ENCODE measurements around the gene LRRC53. TPM values are rescaled to one million over a fixed set of nuclear protein-coding genes. Genes with fewer than 3 reads are reported as not detected.

LRRC53 gene
- polyA plus RNA-seq, 1 donor (not counting 4 experiments of a cell fraction or from before 2014, with no cell fraction given) = not detected

GRCh38 chr1:74463333-74463988 is 49.0 kb downstream of the LRRC53 start:
- H3K36me3 ChIP-seq (ENCODE audit: control insufficient read depth in 2 of 2, extremely low read depth in 1 of 2, insufficient read depth in 2 of 2, low read length in 2 of 2) = no peaks in the 10 kb centered on the region
- no peak overlapping the region for H2AFZ ChIP-seq (ENCODE audit: control insufficient read depth, low read length)
- no peak overlapping the region for H3K4me2 ChIP-seq (ENCODE audit: control insufficient read depth, extremely low read depth, insufficient read depth, low read depth, low read length)
- dilution Hi-C loops (cut with MboI; ENCODE audit: extremely low pct_ligation_motif_present, low sequenced_read_pairs) = no loop called here
- no peaks in the 10 kb centered on the region for H3K27me3 ChIP-seq (ENCODE audit: control insufficient read depth, extremely low read depth, insufficient read depth, low read length)
- H3K9ac ChIP-seq (ENCODE audit: control insufficient read depth, extremely low read depth, insufficient read depth, low read length) = no peak overlapping the region
- no peaks in the 10 kb centered on the region for H4K20me1 ChIP-seq (ENCODE audit: control insufficient read depth, extremely low read depth, insufficient read depth, low read length)
- H3K9me3 ChIP-seq (ENCODE audit: control insufficient read depth, low read depth, low read length) = no peaks in the 10 kb centered on the region
- DNase-seq (ENCODE audit: low read depth, low spot score) = no peak
- no peaks in the 10 kb centered on the region for H3K9me1 ChIP-seq (ENCODE audit: control insufficient read depth, extremely low read depth, insufficient read depth, low read length)
- FAIRE-seq = no peak
- H3K4me1 ChIP-seq (ENCODE audit: control insufficient read depth, extremely low read depth, insufficient read depth, low read length) = no peaks in the 10 kb centered on the region
- H3K79me2 ChIP-seq (ENCODE audit: control insufficient read depth, insufficient read depth, low read length) = no peaks in the 10 kb centered on the region
- no peak overlapping the region for H3K4me3 ChIP-seq (ENCODE audit: control insufficient read depth in 2 of 3, extremely low read depth in 1 of 3, insufficient read depth in 2 of 3, low read depth in 1 of 3, low read length in 3 of 3)
- H3K27ac ChIP-seq (ENCODE audit: control insufficient read depth, insufficient read depth, low read length) = no peak overlapping the region
- TF ChIP-seq, protein P1, sequence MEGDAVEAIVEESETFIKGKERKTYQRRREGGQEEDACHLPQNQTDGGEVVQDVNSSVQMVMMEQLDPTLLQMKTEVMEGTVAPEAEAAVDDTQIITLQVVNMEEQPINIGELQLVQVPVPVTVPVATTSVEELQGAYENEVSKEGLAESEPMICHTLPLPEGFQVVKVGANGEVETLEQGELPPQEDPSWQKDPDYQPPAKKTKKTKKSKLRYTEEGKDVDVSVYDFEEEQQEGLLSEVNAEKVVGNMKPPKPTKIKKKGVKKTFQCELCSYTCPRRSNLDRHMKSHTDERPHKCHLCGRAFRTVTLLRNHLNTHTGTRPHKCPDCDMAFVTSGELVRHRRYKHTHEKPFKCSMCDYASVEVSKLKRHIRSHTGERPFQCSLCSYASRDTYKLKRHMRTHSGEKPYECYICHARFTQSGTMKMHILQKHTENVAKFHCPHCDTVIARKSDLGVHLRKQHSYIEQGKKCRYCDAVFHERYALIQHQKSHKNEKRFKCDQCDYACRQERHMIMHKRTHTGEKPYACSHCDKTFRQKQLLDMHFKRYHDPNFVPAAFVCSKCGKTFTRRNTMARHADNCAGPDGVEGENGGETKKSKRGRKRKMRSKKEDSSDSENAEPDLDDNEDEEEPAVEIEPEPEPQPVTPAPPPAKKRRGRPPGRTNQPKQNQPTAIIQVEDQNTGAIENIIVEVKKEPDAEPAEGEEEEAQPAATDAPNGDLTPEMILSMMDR (optimal IDR thresholded peaks at IDR 0.05 in 1 of 3, IDR thresholded peaks at IDR 0.05 in 1 of 3, conservative IDR thresholded peaks at IDR 0.05 in 1 of 3; ENCODE audit: extremely low read depth in 1 of 3, insufficient read depth in 2 of 3, low read length in 3 of 3) = no peak
- no peak for TF ChIP-seq EZH2 (IDR thresholded peaks at IDR 0.05; ENCODE audit: low read length)

GRCh38 chr1:74457253-74457652 is 55.2 kb downstream of the LRRC53 start:
- no peak for FAIRE-seq
- Histone ChIP-seq H3K27me3 (ENCODE audit: control insufficient read depth, extremely low read depth, insufficient read depth, low read length) (no peaks in the 10 kb centered on the region), H3K36me3 (ENCODE audit: control insufficient read depth in 2 of 2, extremely low read depth in 1 of 2, insufficient read depth in 2 of 2, low read length in 2 of 2) (no peaks in the 10 kb centered on the region), H3K4me3 (ENCODE audit: control insufficient read depth in 2 of 3, extremely low read depth in 1 of 3, insufficient read depth in 2 of 3, low read depth in 1 of 3, low read length in 3 of 3) (no peak overlapping the region), H3K4me1 (ENCODE audit: control insufficient read depth, extremely low read depth, insufficient read depth, low read length) (no peaks in the 10 kb centered on the region), H3K9me3 (ENCODE audit: control insufficient read depth, low read depth, low read length) (no peaks in the 10 kb centered on the region), H4K20me1 (ENCODE audit: control insufficient read depth, extremely low read depth, insufficient read depth, low read length) (no peaks in the 10 kb centered on the region), H3K27ac (ENCODE audit: control insufficient read depth, insufficient read depth, low read length) (no peak overlapping the region), H2AFZ (ENCODE audit: control insufficient read depth, low read length) (no peak overlapping the region), H3K9me1 (ENCODE audit: control insufficient read depth, extremely low read depth, insufficient read depth, low read length) (no peaks in the 10 kb centered on the region), H3K9ac (ENCODE audit: control insufficient read depth, extremely low read depth, insufficient read depth, low read length) (no peak overlapping the region), H3K4me2 (ENCODE audit: control insufficient read depth, extremely low read depth, insufficient read depth, low read depth, low read length) (no peak overlapping the region), H3K79me2 (ENCODE audit: control insufficient read depth, insufficient read depth, low read length) (no peaks in the 10 kb centered on the region)
- dilution Hi-C loops (cut with MboI; ENCODE audit: extremely low pct_ligation_motif_present, low sequenced_read_pairs) = no loop called here
- DNase-seq (ENCODE audit: low read depth, low spot score) = no peak
- TF ChIP-seq EZH2 (IDR thresholded peaks at IDR 0.05; ENCODE audit: low read length) = no peak
- TF ChIP-seq, protein P1 (optimal IDR thresholded peaks at IDR 0.05 in 1 of 3, IDR thresholded peaks at IDR 0.05 in 1 of 3, conservative IDR thresholded peaks at IDR 0.05 in 1 of 3; ENCODE audit: extremely low read depth in 1 of 3, insufficient read depth in 2 of 3, low read length in 3 of 3) = no peak
